Suprapubic skin (tissue), 4 donors: ENCODE results near the gene VWA5B2. TPM values are rescaled to one million over a fixed set of nuclear protein-coding genes. Genes with fewer than 3 reads are reported as not detected.

Experiments
- DNase-seq, 2 donors: peaks; one replicate each; pipeline ENCODE4 v3.0.0-alpha.2; 2019; ENCODE audit warnings: low spot score in 2 of 2
- H3K27ac ChIP-seq: fragments of 200-600 bp; sonication (generic); one replicate; pipeline ENCODE4 v1.5.1; 2019
- H3K27me3 ChIP-seq: fragments of 200-600 bp; sonication (generic); one replicate; pipeline ENCODE4 v1.5.1; 2019
- H3K36me3 ChIP-seq: fragments of 200-600 bp; sonication (generic); one replicate; pipeline ENCODE4 v1.5.1; 2019
- H3K4me1 ChIP-seq: fragments of 200-600 bp; sonication (generic); one replicate; pipeline ENCODE4 v1.5.1; 2019
- H3K4me3 ChIP-seq: fragments of 200-600 bp; sonication (generic); one replicate; pipeline ENCODE4 v1.5.1; 2019; ENCODE audit warnings: mild to moderate bottlenecking
- H3K9me3 ChIP-seq: fragments of 200-600 bp; sonication (generic); one replicate; pipeline ENCODE4 v1.5.1; 2019
- EP300 ChIP-seq: sonication (generic); formaldehyde crosslinking; IDR thresholded peaks from one replicate; pipeline ENCODE4 v1.6.1; 2017; ENCODE audit warnings: antibody characterized with exemption
- POLR2A ChIP-seq, 2 donors: fragments of 450-650 bp; IDR thresholded peaks; one replicate each; pipeline ENCODE4 v1.6.1; 2017; ENCODE audit warnings: antibody characterized with exemption in 2 of 2, mild to moderate bottlenecking in 2 of 2, moderate library complexity in 2 of 2
- POLR2AphosphoS5 ChIP-seq, 3 donors: sonication (generic); formaldehyde crosslinking; IDR thresholded peaks; one replicate each; pipeline ENCODE4 v1.6.1; 2017; ENCODE audit warnings: antibody characterized with exemption in 3 of 3
- WGBS: methylation state at CpG from one replicate; pipeline ENCODE4 v1.1.5; 2018; 5-methylcytosine and 5-hydroxymethylcytosine counted together
- total RNA-seq, 4 donors: library from RNA; depleted of rRNA; stranded (reverse); fragments of >200 nt; gene quantifications; one replicate each; pipeline ENCODE4 v1.1.0, GENCODE V29; 2016
- TF ChIP-seq, protein P1 (sequence below), 2 donors: fragments of 200-600 bp in 1 of 2; fragments of 450-650 bp in 1 of 2; sonication (generic) in 1 of 2; IDR thresholded peaks; one replicate each; pipeline ENCODE4 v1.5.1; 2016 to 2019; ENCODE audit warnings: antibody characterized with exemption in 2 of 2, mild to moderate bottlenecking in 1 of 2, moderate library complexity in 1 of 2

The VWA5B2 gene
- total RNA-seq, 4 donors from 2014 or later, result 0.24 TPM; not detected in 3

DNA sequence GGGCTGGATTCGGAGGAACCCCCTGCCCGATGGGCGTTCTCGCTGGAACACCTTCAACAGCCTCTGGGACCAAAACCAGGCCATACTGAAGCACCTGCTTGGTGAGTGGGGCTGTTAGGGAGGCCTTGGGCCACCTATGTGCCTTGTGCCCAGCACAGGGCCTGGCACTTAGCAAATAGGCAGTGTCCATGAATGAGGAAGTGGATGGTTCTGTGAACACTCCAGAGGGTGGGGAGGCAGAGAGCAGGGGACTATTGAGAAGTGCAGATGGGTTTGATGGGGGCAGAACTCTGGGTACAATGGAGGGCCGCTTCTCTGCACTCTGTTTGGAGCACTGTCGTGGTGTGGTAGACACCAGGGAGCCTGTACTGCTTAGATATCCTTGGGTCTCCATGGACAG, 48.0 kb downstream of the VWA5B2 start:
- 88% methylated on average over 2 of the region's 6 CpGs for WGBS
- H3K9me3 ChIP-seq, result no peaks in the 10 kb centered on the region
- no peak overlapping the region for H3K4me3 ChIP-seq
- no peak overlapping the region for H3K27ac ChIP-seq
- no peak for DNase-seq
- H3K36me3 ChIP-seq, result no peaks in the 10 kb centered on the region
- peaks cover 42% of the 10 kb centered on the region for H3K27me3 ChIP-seq
- TF ChIP-seq EP300 (no peak), POLR2AphosphoS5 (IDR thresholded peaks at IDR 0.05) (no peak), POLR2A (IDR thresholded peaks at IDR 0.05) (no peak)
- TF ChIP-seq, protein P1, sequence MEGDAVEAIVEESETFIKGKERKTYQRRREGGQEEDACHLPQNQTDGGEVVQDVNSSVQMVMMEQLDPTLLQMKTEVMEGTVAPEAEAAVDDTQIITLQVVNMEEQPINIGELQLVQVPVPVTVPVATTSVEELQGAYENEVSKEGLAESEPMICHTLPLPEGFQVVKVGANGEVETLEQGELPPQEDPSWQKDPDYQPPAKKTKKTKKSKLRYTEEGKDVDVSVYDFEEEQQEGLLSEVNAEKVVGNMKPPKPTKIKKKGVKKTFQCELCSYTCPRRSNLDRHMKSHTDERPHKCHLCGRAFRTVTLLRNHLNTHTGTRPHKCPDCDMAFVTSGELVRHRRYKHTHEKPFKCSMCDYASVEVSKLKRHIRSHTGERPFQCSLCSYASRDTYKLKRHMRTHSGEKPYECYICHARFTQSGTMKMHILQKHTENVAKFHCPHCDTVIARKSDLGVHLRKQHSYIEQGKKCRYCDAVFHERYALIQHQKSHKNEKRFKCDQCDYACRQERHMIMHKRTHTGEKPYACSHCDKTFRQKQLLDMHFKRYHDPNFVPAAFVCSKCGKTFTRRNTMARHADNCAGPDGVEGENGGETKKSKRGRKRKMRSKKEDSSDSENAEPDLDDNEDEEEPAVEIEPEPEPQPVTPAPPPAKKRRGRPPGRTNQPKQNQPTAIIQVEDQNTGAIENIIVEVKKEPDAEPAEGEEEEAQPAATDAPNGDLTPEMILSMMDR (IDR thresholded peaks at IDR 0.05), result no peak
- H3K4me1 ChIP-seq, result peaks cover 5% of the 10 kb centered on the region

DNA sequence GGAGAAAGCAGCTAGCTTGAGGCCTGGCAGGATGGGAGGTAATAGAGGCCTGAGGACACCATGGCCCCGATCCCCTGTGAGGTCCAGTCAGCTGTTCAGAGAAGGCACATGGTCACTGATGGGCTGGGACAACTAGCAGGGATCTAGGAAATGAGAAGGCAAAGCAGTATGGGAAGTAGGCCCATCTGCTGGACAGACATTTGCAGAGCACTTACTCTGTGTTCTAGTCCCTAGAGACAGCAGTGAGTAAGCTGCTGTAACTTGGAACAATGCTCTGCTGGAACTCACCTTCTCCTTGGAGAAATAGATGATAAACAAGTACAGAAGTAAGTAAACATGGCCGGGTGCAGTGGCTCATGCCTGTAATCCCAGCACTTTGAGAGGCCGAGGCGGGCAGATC, 53.6 kb downstream of the VWA5B2 start:
- Histone ChIP-seq H3K27ac (no peak overlapping the region), H3K4me3 (no peak overlapping the region), H3K27me3 (peaks cover 8% of the 10 kb centered on the region), H3K9me3 (no peaks in the 10 kb centered on the region), H3K4me1 (no peaks in the 10 kb centered on the region), H3K36me3 (no peaks in the 10 kb centered on the region)
- no peak for DNase-seq
- 86% methylated on average over 4 of the region's 4 CpGs for WGBS
- TF ChIP-seq, protein P1 (IDR thresholded peaks at IDR 0.05), result no peak
- no peak for TF ChIP-seq POLR2A (IDR thresholded peaks at IDR 0.05)
- no peak for TF ChIP-seq POLR2AphosphoS5 (IDR thresholded peaks at IDR 0.05)
- TF ChIP-seq EP300, result no peak

DNA sequence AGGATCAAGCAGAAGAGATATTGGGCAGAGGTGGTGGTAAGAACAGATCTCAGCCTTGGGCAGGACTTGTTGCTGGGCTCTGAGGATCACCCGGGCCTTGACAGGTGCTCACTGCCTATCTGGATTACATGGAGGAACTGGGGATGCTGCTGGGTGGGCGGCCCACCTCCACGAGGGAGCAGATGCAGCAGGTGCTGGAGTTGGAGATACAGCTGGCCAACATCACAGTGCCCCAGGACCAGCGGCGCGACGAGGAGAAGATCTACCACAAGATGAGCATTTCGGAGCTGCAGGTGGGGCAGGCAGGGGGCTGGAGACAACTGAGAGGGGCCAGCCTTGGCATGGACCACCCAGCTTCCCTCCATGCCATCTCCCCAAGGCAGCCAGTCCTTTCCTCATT, 54.3 kb downstream of the VWA5B2 start:
- no peak overlapping the region for H3K4me3 ChIP-seq
- DNase-seq, result no peak
- WGBS, result 89% methylated on average over 8 of the region's 8 CpGs
- no peaks in the 10 kb centered on the region for H3K36me3 ChIP-seq
- H3K4me1 ChIP-seq, result no peaks in the 10 kb centered on the region
- TF ChIP-seq POLR2A (IDR thresholded peaks at IDR 0.05) (no peak), EP300 (no peak), POLR2AphosphoS5 (IDR thresholded peaks at IDR 0.05) (no peak)
- TF ChIP-seq, protein P1 (IDR thresholded peaks at IDR 0.05), result no peak
- no peak overlapping the region for H3K27ac ChIP-seq
- peaks cover 8% of the 10 kb centered on the region for H3K27me3 ChIP-seq
- no peaks in the 10 kb centered on the region for H3K9me3 ChIP-seq

DNA sequence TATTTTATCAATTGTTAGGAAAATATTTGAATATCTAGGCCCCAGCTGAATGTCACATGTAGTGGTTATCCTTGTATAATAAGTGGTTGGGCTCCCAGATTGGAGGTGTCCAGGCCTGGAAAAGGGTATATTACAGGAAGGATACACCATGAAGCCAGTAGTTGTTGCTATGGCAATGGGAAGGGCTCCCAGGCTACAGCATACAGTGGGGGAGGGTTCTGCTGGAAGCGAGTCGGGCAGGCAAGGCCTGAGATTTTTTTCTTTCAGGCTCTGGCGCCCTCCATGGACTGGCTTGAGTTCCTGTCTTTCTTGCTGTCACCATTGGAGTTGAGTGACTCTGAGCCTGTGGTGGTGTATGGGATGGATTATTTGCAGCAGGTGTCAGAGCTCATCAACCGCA, 55.3 kb downstream of the VWA5B2 start:
- Histone ChIP-seq H3K9me3 (no peaks in the 10 kb centered on the region), H3K4me3 (no peak overlapping the region), H3K27me3 (peaks cover 14% of the 10 kb centered on the region), H3K4me1 (no peaks in the 10 kb centered on the region), H3K27ac (no peak overlapping the region), H3K36me3 (no peaks in the 10 kb centered on the region)
- WGBS, result 25% methylated on average over 4 of the region's 4 CpGs
- no peak for DNase-seq
- TF ChIP-seq EP300 (no peak), POLR2AphosphoS5 (IDR thresholded peaks at IDR 0.05) (no peak), POLR2A (IDR thresholded peaks at IDR 0.05) (no peak)
- TF ChIP-seq, protein P1 (IDR thresholded peaks at IDR 0.05), result no peak

DNA sequence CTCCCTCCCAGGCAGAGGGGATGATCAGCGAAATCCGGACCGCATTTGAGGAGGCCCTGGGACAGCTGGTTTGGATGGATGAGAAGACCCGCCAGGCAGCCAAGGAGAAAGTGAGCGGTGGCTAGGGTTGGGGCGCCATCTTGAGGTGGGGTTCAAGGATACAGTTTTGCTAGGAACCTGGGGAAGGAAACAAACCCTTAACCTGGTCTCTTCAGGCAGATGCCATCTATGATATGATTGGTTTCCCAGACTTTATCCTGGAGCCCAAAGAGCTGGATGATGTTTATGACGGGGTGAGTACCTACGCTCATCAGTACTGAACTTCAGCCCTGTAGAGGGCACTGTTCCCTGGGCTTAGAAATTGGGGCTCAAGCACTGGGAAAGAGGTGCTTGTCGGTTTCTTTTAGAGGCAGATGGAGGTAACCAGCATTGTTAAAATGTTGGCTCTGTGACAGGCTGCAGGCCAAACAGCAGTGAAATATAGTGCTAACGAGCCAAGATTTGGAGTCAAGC, 60.1 kb downstream of the VWA5B2 start:
- Histone ChIP-seq H3K36me3 (no peaks in the 10 kb centered on the region), H3K4me1 (no peaks in the 10 kb centered on the region), H3K9me3 (no peaks in the 10 kb centered on the region), H3K27ac (no peak overlapping the region), H3K27me3 (peaks cover 19% of the 10 kb centered on the region), H3K4me3 (no peak overlapping the region)
- 14% methylated on average over 8 of the region's 10 CpGs for WGBS
- TF ChIP-seq POLR2A (IDR thresholded peaks at IDR 0.05) (no peak), POLR2AphosphoS5 (IDR thresholded peaks at IDR 0.05) (no peak), EP300 (no peak)
- TF ChIP-seq, protein P1 (IDR thresholded peaks at IDR 0.05), result peak; percentile 32 to 50
- no peak for DNase-seq
